Fibroblast of the aortic adventitia (primary cell): ENCODE data around the gene JAKMIP3. TPM values are rescaled to one million over a fixed set of nuclear protein-coding genes. Genes with fewer than 3 reads are reported as not detected.

Experiments used
- DNase-seq: peaks from one replicate; pipeline ENCODE4 v3.0.0-alpha.2; 2010; ENCODE audit warnings: low read depth
- H3K4me3 ChIP-seq: 2 replicates; pipeline ENCODE4 v1.5.1; 2011; ENCODE audit warnings: low read depth, mild to moderate bottlenecking, control low read depth, low read length, moderate library complexity
- total RNA-seq: library from RNA; depleted of rRNA; stranded (reverse); fragments of >200 nt; gene quantifications from 2 replicates; pipeline ENCODE4 v1.2.3, GENCODE V29; 2012; ENCODE audit warnings: low replicate concordance
- TF ChIP-seq, protein P1 (sequence below): IDR thresholded peaks from 2 replicates; pipeline ENCODE4 v1.5.1; 2011; ENCODE audit warnings: mild to moderate bottlenecking, low read length, control low read depth, inconsistent platforms; ENCODE audit not compliant: insufficient read depth

The JAKMIP3 gene
- total RNA-seq, 1 donor = 0.09 TPM

DNA sequence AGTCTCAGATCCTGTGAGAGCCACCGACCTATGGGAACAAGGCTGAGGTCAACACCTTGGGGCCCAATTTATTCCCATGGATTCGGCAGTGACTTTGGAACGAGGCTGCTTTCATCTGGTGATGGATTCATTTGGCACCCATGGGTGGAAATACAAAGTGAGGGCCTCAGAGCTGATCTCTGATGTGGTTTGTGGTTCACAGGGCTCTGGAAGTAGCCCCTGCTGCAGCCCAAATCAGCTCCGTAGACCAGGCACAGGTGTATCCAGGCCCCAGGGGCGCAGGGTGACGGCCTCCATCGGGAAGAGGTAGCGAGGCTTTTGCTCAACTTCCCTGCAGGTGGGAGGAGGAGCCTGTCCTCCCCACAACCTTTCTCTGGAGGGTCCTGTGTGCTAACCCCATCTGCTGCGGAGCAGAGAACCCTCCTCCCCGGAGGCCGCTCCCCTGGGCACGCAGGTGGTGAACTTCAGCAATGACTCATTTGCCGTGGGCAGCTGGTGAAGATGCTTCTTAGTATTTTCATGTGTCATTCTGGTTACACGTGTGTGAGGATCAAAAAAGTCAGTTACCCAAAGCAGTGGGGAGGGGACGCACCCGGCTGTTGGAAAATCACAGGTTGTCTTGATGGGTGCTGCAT, 7.5 kb upstream of the JAKMIP3 start:
- DNase-seq = no peak
- no peak overlapping the region for H3K4me3 ChIP-seq
- TF ChIP-seq, protein P1, sequence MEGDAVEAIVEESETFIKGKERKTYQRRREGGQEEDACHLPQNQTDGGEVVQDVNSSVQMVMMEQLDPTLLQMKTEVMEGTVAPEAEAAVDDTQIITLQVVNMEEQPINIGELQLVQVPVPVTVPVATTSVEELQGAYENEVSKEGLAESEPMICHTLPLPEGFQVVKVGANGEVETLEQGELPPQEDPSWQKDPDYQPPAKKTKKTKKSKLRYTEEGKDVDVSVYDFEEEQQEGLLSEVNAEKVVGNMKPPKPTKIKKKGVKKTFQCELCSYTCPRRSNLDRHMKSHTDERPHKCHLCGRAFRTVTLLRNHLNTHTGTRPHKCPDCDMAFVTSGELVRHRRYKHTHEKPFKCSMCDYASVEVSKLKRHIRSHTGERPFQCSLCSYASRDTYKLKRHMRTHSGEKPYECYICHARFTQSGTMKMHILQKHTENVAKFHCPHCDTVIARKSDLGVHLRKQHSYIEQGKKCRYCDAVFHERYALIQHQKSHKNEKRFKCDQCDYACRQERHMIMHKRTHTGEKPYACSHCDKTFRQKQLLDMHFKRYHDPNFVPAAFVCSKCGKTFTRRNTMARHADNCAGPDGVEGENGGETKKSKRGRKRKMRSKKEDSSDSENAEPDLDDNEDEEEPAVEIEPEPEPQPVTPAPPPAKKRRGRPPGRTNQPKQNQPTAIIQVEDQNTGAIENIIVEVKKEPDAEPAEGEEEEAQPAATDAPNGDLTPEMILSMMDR = no peak

DNA sequence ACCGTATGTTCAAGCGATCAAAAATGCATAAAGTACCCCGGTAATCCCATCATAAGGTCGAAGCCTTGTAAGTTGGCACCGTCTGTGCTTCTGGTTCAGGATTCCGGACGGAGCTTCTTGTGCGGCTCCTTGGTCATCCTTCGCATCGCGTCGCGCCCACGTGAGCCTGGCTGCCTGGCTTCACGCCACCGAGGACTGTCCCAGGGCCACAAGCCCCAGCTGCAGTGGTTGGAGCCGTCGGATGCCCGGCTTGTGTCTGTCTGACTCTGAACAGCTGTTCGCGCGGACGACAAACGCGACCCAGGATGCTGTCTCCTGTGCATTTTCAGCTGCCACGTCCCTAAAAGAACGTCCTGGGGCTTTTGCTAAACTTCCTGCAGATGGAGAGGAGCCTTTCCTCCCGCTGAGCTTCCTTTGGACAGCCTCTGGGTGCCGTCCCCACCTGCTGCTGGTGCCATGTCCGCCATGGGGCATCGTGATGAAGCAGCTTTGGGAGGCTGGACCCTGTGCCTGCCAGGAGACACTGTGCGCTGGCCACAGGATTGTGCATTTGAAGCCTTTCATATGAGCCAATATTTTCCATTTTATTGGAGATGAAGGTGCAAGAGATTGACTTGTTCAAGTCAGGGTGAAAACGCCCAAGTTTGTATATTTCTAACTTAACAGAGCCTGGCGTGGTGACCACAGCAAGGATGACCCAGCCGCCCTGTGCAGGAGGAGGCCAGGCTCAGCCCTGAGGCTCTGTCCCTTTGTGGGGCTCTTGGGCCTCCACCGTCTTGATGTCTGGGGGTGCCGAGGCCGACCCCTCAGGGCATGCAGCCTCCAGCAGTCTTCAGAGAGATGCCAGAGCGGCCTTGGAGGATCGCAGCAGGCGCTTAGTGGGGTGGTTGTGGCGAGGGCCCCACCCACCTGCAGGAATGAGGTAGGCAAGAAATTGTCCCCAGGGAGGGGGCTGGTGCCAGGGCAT, 6.7 kb upstream of the JAKMIP3 start:
- H3K4me3 ChIP-seq = no peak overlapping the region
- TF ChIP-seq, protein P1 = no peak
- DNase-seq = no peak

DNA sequence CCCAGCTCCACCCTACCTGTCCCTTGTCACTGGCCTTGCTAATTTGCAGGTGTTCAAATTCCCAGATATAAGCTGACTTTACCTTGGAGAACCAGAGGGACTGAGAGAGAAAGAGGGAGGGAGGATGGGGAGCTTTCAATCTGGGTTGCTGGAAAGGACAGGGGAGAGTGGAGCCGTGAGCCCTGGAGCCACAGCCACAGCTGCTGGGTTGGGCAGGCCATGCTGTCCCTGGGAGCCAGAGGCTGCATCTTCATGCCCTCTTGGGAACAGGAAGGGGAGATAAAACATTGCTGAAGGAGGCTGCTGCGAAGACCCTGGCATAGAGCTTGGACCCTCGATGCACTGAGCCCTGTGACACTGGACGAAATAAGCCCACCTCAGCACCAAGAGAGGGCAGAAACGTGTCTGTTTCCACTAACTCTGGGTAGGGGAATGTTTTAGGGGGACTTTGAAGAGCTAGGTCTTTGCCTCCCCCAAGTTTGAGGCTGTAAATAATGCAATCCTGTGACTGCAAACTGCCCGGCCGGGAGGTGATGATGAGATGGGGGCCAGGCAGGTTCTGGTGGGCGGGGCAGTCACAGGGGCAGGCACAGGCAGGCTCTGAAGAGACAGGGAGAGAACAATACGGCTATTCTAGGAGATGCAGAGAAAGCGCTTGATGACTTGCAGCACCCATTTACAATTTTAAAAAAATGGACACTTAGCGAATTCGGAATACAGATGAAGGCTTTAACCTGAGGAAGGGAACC, 5.8 kb upstream of the JAKMIP3 start:
- H3K4me3 ChIP-seq = no peak overlapping the region
- TF ChIP-seq, protein P1 = no peak
- no peak for DNase-seq

DNA sequence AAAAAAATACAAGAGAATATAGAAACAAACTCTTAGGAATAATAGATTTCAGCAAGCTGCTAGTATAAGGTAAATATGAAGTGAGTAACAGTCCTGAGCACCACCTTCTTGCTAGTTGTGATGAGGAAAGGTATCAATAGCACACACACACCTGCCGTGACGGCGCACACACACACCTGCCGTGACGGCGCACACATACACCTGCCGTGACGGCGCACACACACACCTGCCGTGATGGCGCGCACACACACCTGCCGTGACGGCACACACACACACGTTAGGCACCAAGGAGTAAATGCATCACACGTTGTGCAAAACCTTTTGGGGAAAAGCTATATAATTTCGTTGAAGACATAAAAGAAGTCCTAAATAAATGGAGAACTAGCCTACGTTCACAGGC, 4.7 kb upstream of the JAKMIP3 start:
- TF ChIP-seq, protein P1 = no peak
- DNase-seq = no peak
- H3K4me3 ChIP-seq = no peak overlapping the region

DNA sequence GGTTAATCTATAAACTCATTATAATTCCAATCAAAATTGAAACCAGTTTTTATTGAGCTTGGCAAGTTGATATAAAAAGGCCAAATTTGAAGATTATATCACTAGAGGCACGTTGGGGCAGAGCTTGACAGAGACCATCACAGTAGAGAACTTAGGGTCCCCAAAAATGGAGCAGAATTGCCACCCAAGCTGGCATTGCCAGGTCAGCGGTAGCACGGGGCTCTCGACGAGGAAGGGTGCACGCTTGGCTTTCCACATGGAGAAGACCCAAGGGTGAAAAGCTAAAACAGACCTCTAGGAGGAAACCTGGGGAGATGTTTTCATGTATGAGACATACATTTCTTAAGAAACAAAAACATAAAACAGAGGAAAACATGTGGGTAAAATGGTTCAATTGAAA, 4.3 kb upstream of the JAKMIP3 start:
- no peak overlapping the region for H3K4me3 ChIP-seq
- TF ChIP-seq, protein P1 = no peak
- DNase-seq = no peak

DNA sequence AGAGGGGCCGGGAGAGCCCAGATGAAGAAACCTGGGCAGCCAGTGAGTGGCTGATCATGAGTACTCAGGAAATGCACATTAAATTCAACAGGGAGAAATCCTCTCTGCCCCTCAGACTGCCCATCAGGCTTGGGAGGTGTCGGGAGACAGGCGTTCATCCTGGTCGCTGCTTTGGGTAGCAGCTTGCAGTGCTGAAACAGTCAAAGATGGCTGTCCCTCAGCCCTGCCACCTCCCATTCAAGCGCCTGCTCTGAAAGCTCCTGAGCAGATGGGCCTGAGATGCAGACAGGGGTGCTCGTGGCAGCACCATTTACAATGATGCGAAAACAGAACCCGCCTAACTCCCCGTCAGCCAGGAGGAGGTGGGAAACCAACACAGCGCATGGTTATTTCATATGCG, 3.6 kb upstream of the JAKMIP3 start:
- TF ChIP-seq, protein P1 = no peak
- H3K4me3 ChIP-seq = no peak overlapping the region
- no peak for DNase-seq
